ENCODE results near the gene ERVW-1.
A peak's percentile ranks its signal among the peaks of the same experiment; 100 is the strongest.
"Not testable (repeated sequence)": the region's sequence is repeated elsewhere in the genome, so short reads cannot be mapped to it uniquely, and the experiment has no call there.

The ERVW-1 gene

GRCh38 chr7:92466682-92467081, 11.1 kb downstream of the ERVW-1 start:
- no peak for DNase-seq

GRCh38 chr7:92464515-92464914, 13.2 kb downstream of the ERVW-1 start:
- no peak for DNase-seq

DNA sequence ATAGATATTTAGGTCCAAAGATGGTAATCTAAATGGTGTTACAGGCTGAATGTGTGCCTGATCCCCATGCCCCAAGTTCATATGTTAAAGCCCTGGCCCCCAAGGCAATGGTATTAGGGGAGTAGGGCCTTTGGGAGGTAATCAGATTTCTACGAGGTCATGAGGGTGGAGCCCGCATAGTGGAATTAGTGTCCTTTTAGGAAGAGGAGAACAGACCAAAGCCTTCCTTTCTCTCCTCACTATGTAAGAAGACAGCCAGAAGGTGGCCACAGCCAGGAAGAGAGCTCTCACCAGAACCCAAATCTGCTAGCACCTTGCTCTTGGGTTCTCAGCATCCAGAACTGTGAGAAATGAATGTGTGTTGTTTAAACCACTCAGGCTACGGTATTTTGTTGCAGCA, 15.2 kb downstream of the ERVW-1 start:
- DNase-seq = no peak

GRCh38 chr7:92461027-92462003, 16.4 kb downstream of the ERVW-1 start:
- DNase-seq = peak; percentile 2

DNA sequence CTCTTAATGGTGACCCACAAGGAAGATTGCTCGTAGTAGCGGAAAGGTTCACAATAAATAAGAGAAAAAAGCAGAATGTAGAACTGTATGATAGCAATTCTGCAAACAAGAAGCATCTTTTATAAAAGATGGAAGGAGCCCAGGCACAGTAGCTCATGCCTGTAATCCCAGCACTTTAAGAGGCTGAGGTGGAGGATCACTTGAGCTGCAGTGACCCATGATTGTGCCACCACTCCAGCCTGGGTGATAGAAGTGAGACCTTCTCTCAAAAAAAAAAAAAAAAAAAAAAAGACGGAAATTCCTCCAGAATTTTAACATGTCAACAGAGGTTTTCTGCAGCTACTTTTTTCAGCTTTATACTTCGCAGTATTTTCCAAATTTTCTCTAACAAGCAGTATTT, 17.2 kb downstream of the ERVW-1 start:
- no peak for DNase-seq

DNA sequence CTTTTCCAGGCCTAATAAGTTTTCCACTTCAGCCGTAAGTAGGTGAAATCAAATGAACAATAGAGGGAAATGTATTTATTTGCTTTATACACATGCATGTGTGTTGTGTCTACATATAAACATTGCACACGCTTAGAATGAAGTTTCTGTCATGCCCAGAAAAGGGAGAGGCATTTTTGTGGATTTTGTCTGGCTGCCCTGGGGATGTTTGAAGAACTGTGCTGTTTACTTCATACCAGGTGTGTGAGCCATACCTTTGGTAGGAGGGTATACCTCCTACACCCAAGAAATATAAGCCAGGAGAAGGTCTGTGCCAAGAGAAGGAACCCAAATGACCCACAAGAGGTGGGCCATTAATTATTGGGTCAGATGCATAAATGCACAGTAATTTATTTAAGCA, 17.6 kb downstream of the ERVW-1 start:
- no peak for DNase-seq

GRCh38 chr7:92456236-92456635, 21.5 kb downstream of the ERVW-1 start:
- DNase-seq = no peak

GRCh38 chr7:92451645-92452044, 26.1 kb downstream of the ERVW-1 start:
- DNase-seq = no peak

DNA sequence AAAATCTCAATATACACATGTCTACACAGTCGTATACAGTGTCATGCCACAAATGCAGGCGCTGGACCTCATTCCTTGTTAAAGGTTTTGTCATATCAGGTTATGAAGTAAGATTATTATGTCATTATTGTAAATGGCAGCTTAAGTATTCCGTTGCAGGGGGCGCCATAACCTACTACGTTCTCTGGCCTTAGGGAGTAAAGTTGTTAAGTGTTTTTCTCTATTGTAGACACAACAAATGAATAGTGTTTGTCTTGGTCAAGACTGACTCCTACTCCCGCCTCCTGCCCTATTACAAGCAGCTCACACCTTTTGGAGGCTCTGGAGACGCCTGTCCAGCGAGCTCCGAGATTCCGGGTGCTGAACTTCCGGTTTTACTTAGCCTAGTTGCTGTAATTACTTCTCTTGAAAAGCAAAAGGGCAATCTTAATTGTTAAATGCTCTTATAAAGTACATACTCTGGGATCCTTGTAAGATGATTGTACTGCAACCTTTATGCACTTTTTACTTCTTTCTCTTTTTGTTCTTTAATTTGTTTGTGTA, 29.5 kb downstream of the ERVW-1 start:
- DNase-seq = peak; percentile 38

- DNase-seq = peak; percentile 72
Observed at GRCh38 chr7:92447345-92448204, 30.2 kb downstream of the ERVW-1 start, which contains the start of gene GATAD1. GATAD1 (plus strand) TSS chr7:92447482; CDS start chr7:92447730, 248 bp downstream.

- DNase-seq = no peak
Observed at GRCh38 chr7:92446869-92447344, 30.8 kb downstream of the ERVW-1 start.

DNA sequence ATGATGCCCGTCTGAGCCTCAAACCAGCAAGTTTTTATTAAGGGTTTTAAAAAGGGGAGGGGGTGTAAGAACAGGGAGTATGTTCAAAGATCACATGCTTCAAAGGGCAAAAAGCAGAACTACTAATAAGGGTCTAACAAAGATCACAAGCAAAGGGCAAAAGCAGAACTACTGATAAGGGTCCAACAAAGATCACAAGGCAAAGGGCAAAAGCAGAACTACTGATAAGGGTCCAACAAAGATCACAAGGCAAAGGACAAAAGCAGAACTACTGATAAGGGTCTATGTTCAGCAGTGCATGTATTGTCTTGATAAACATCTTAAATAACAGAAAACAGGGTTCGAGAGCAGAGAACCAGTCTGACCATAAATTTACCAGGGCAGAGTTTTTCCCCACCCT, 35.0 kb downstream of the ERVW-1 start:
- DNase-seq = not testable (repeated sequence)

DNA sequence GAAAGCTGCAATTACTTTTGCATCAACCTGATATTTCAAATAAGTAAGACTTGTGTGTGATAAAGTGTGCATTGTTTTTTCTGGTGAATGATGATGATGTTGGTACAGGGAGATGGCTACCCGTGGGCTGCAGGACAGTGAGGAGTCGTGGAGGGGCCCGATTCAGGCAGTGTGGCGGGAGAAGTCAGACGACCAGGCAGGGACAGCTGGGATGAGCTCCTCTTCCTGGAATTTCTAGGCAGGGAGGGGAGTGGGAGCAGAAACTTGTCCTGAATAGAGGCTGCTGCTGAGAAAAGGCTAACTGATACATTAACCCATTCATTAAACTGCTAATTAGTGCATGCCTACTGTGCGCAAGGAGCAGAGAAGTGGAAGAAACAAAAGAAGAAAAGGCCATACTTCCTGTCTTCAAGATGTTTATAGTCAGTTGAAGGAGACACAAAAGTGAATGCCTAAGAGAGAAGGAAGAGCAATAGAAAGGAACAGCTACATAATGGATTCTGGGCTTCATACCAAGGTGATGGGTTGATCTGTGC, 39.7 kb downstream of the ERVW-1 start:
- no peak for DNase-seq

GRCh38 chr7:92436612-92437445, 40.9 kb downstream of the ERVW-1 start:
- DNase-seq = no peak

DNA sequence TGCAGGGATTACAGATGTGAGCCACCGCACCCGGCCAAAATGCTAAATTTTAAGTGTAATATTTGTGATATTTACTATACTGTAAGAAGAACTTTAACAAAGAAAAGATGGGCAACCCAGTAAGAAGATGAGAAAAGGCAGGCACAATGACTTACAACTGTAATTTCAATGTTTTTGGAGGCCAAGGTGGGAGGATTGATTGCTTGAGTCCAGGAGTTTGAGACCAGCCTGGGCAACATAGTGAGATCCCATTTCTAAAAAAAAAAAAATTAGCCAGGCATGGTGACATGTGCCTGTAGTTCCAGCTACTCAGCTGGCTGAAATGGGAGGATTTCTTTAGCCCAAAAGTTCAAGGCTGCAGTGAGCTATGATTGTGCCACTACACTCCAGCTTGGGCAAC, 42.2 kb downstream of the ERVW-1 start:
- no peak for DNase-seq

DNA sequence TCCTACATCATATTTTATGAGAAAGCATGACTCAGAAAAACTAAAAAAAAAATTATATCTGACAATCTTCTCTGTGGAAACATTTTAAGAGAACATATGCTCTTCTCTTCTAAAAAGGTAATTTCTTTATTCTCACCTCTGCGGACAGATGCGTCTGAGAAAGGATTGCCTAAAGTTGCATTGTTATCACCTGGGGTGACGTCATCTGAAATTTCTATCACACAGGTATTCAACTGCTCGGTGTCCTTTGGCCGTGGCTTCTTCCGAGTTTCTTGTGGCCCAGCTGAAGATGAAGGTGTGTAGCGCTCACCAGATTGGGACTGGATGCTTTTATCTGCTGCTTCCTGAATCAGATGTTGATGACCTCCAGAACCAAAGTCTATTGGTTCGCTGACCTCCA, 44.7 kb downstream of the ERVW-1 start:
- no peak for DNase-seq

GRCh38 chr7:92432299-92432946, 45.3 kb downstream of the ERVW-1 start:
- DNase-seq = no peak

- DNase-seq = no peak
Observed at GRCh38 chr7:92427193-92427592, 50.6 kb downstream of the ERVW-1 start.

- no peak for DNase-seq
Observed at GRCh38 chr7:92425311-92425947, 52.3 kb downstream of the ERVW-1 start.

DNA sequence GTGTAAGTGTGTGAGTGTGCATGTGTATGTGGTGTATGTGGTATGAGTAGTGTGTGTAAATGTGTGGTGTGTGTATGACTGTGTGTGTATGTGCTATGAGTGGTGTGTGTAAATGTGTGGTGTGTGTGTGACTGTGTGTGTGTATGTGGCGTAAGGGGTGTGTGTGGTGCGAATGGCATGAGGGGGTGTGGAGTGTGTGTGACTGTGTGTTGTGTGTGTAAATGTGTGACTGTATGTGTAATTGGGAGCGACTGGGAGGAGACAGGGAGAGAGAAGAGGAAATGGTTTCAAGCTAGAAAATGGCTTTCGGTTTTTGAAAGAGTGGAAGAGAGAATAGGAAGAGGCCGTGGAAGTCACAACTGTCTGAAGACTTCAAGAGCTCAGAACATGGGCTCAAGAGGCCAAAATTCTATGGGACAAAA, 54.0 kb downstream of the ERVW-1 start:
- no peak for DNase-seq

DNA sequence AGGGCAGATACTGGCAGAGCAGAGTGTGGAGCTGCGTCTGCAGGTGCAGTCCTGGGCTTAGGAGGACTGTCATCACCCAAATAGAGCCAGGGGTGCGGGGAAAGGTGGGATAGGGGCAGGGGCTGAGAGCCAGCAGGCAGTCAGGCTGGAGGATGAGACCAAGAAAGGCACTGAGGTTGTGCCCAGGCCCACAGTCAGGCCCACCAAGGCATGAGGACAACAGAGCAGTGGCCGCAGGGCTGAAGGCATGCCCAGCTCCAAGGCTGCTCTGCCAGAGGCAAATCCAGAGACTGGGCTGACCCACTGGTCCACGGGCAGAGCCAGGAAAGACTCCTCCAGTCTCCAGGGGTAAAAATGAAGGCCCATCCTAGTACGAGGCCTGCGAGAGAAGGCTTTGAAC, 54.8 kb downstream of the ERVW-1 start:
- DNase-seq = no peak

All from stimulated activated CD4-positive, alpha-beta T cell treated with anti-CD3 and anti-CD28 coated beads, Interleukin-12 subunit alpha, Interleukin-12 subunit beta, amount 100 ng/mL, for 4 hours (primary cell).